SK-N-SH (cell line): ENCODE data around the gene RNF166. TPM values are rescaled to one million over a fixed set of nuclear protein-coding genes. Genes with fewer than 3 reads are reported as not detected.

ENCODE experiments used
- CTCF ChIA-PET: fragments of 300-600, 350-600 bp; formaldehyde crosslinking; extraction: SDS; loops from one replicate; lab custom pipeline; 2021; lab: Yijun Ruan, JAX
- POLR2A ChIA-PET: fragments of 350-600 bp; sonication (Branson Sonifier 250); formaldehyde crosslinking; extraction: SDS; loops from one replicate; lab custom pipeline; 2020; ENCODE audit warnings: antibody characterized with exemption, inconsistent platforms; lab: Yijun Ruan, JAX
- DNase-seq: peaks from one replicate; pipeline ENCODE4 v3.0.0; 2012
- H2AFZ ChIP-seq: fragments of 200-600 bp; sonication (generic); 2 replicates; pipeline ENCODE4 v1.8.1; 2016; ENCODE audit warnings: antibody characterized with exemption, mild to moderate bottlenecking, low read depth
- H3F3A ChIP-seq: fragments of 200-600 bp; sonication (generic); replicated peaks from 2 replicates; pipeline ENCODE3; 2016; ENCODE audit warnings: antibody characterized with exemption, mild to moderate bottlenecking; ENCODE audit not compliant: insufficient read depth
- H3K27ac ChIP-seq, 2 experiments: fragments of 200-500 bp in 1 of 2; fragments of 200-600 bp in 1 of 2; sonication (Bioruptor generic) in 1 of 2; sonication (generic), shearing (Covaris generic) in 1 of 2; 2 replicates each; pipeline versions ENCODE4 v1.5.1 to v1.6.1; 2014 to 2016; ENCODE audit warnings: low read depth in 2 of 2, inconsistent platforms in 1 of 2, low read length in 1 of 2, mild to moderate bottlenecking in 1 of 2, mixed read lengths in 1 of 2
- H3K27me3 ChIP-seq: fragments of 200-600 bp; sonication (generic), shearing (Covaris generic); 2 replicates; pipeline ENCODE4 v1.6.1; 2016; ENCODE audit warnings: mixed run types; ENCODE audit not compliant: insufficient read depth
- H3K36me3 ChIP-seq, 2 experiments: fragments of 200-500 bp in 1 of 2; fragments of 200-600 bp in 1 of 2; sonication (Bioruptor generic) in 1 of 2; sonication (generic) in 1 of 2; replicated peaks in 1 of 2; 2 replicates each; pipeline versions ENCODE3 to v1.5.1; 2014 to 2016; ENCODE audit warnings: low read length in 1 of 2, mild to moderate bottlenecking in 1 of 2; ENCODE audit not compliant: insufficient read depth in 2 of 2, control insufficient read depth in 1 of 2
- H3K4me1 ChIP-seq, 2 experiments: fragments of 200-500 bp in 1 of 2; fragments of 200-600 bp in 1 of 2; sonication (Bioruptor generic) in 1 of 2; sonication (generic), shearing (Covaris generic) in 1 of 2; 2 replicates each; pipeline versions ENCODE4 v1.5.1 to v1.6.1; 2014 to 2016; ENCODE audit warnings: low read depth in 1 of 2, low read length in 1 of 2, mixed run types in 1 of 2; ENCODE audit not compliant: insufficient read depth in 2 of 2, control insufficient read depth in 1 of 2
- H3K4me2 ChIP-seq: fragments of 200-600 bp; sonication (generic), shearing (Covaris generic); 2 replicates; pipeline ENCODE4 v1.6.1; 2017; ENCODE audit warnings: mixed run types
- H3K4me3 ChIP-seq, 2 experiments: fragments of 200-500 bp in 1 of 2; fragments of 200-600 bp in 1 of 2; sonication (Bioruptor generic) in 1 of 2; sonication (generic), shearing (Covaris generic) in 1 of 2; 2 replicates each; pipeline versions ENCODE4 v1.5.1 to v1.8.1; 2014 to 2016; ENCODE audit warnings: low read depth in 2 of 2, inconsistent platforms in 1 of 2, low read length in 1 of 2, mild to moderate bottlenecking in 1 of 2, mixed read lengths in 1 of 2, moderate library complexity in 1 of 2
- H3K79me2 ChIP-seq: fragments of 200-600 bp; sonication (generic); 2 replicates; pipeline ENCODE4 v1.8.1; 2017; ENCODE audit warnings: mild to moderate bottlenecking; ENCODE audit not compliant: insufficient read depth
- H3K9ac ChIP-seq: fragments of 200-600 bp; sonication (generic); 2 replicates; pipeline ENCODE4 v1.6.1; 2017; ENCODE audit warnings: mixed run types
- H3K9me2 ChIP-seq: fragments of 200-600 bp; sonication (generic); 2 replicates; pipeline ENCODE4 v1.6.1; 2017; ENCODE audit warnings: mixed run types
- H3K9me3 ChIP-seq: fragments of 200-600 bp; sonication (generic); 2 replicates; pipeline ENCODE4 v1.6.1; 2017; ENCODE audit warnings: mixed run types, mild to moderate bottlenecking, moderate library complexity
- H4K20me1 ChIP-seq: fragments of 200-600 bp; sonication (generic); 2 replicates; pipeline ENCODE4 v1.6.1; 2017; ENCODE audit warnings: mild to moderate bottlenecking, mixed run types; ENCODE audit not compliant: insufficient read depth
- CHD2 ChIP-seq: fragments of 150-350 bp; IDR thresholded peaks from 2 replicates; pipeline ENCODE4 v1.6.1; 2018; ENCODE audit warnings: low read length; ENCODE audit not compliant: partially characterized antibody
- FOSL2 ChIP-seq: IDR thresholded peaks from 2 replicates; pipeline ENCODE4 v1.4.0; 2012; ENCODE audit warnings: low read depth, mild to moderate bottlenecking, moderate library complexity, borderline replicate concordance
- FOXM1 ChIP-seq: IDR thresholded peaks from 2 replicates; pipeline ENCODE4 v1.4.0; 2012; ENCODE audit warnings: low read depth, mild to moderate bottlenecking
- IRF3 ChIP-seq: fragments of 150-350 bp; IDR thresholded peaks from 2 replicates; pipeline ENCODE4 v1.6.1; 2016; ENCODE audit warnings: mild to moderate bottlenecking, low read depth, low read length
- JUND ChIP-seq: IDR thresholded peaks from 2 replicates; pipeline ENCODE4 v1.4.0; 2012
- MEF2A ChIP-seq: IDR thresholded peaks from 2 replicates; pipeline ENCODE4 v1.4.0; 2012; ENCODE audit warnings: low read depth, borderline replicate concordance
- NRF1 ChIP-seq: IDR thresholded peaks from 2 replicates; pipeline ENCODE4 v1.6.1; 2012; ENCODE audit warnings: low read depth, mild to moderate bottlenecking, low read length
- RAD21 ChIP-seq: IDR thresholded peaks from 2 replicates; pipeline ENCODE4 v1.6.1; 2012; ENCODE audit warnings: mild to moderate bottlenecking, low read length
- REST ChIP-seq: IDR thresholded peaks from 2 replicates; pipeline ENCODE4 v1.6.1; 2012; ENCODE audit warnings: mild to moderate bottlenecking, low read depth, low read length, moderate library complexity
- SIN3A ChIP-seq: IDR thresholded peaks from 2 replicates; pipeline ENCODE4 v1.6.1; 2012; ENCODE audit warnings: low read depth, mild to moderate bottlenecking, low read length, moderate library complexity, borderline replicate concordance
- TAF1 ChIP-seq: IDR thresholded peaks from 2 replicates; pipeline ENCODE4 v1.6.1; 2012; ENCODE audit warnings: low read depth, mild to moderate bottlenecking, low read length, moderate library complexity, borderline replicate concordance
- USF2 ChIP-seq: fragments of 150-350 bp; IDR thresholded peaks from 2 replicates; pipeline ENCODE4 v1.6.1; 2017; ENCODE audit warnings: antibody characterized with exemption, low read length, low read depth, borderline replicate concordance
- ZBTB33 ChIP-seq: IDR thresholded peaks from 2 replicates; pipeline ENCODE4 v1.4.0; 2012; ENCODE audit warnings: low read depth, borderline replicate concordance
- WGBS: methylation state at CpG from one replicate; pipeline ENCODE4 v1.1.6; 2017; ENCODE audit warnings: low lambda C conversion rate; 5-methylcytosine and 5-hydroxymethylcytosine counted together
- polyA plus RNA-seq, 3 experiments: library from polyadenylated mRNA; depleted of rRNA; stranded (reverse); fragments of >200 nt; gene quantifications; 2 replicates each; pipeline ENCODE4 v1.2.3, GENCODE V29; 2012

Gene RNF166
- polyA plus RNA-seq, 1 of the 3 experiments (the other 2 are of a cell fraction) = 17.2 TPM

GRCh38 chr16:88705076-88705684, 1.0 kb downstream of the RNF166 start:
- ChIA-PET POLR2A (no interaction called here), CTCF (interaction anchor here (1.9 kb wide), 1 partner anchor 32 kb away, joined by 7 read pairs; no protein-coding TSS in a partner anchor)
- Histone ChIP-seq H3F3A (peaks cover 8% of the 10 kb centered on the region), H2AFZ (no peak overlapping the region), H3K9me2 (no peaks in the 10 kb centered on the region), H3K4me3 (peak overlapping the region; percentile 94 to 99), H3K79me2 (peaks cover 67% of the 10 kb centered on the region), H3K9ac (peak overlapping the region; percentile 67), H3K27ac (no peak overlapping the region), H3K36me3 (peaks cover 0 to under 1% of the 10 kb centered on the region in 2 experiments), H3K4me1 (peaks cover 13 to 16% of the 10 kb centered on the region in 2 experiments; a peak in 3 of 4 replicates), H3K27me3 (no peaks in the 10 kb centered on the region), H3K9me3 (no peaks in the 10 kb centered on the region), H3K4me2 (peak overlapping the region; percentile 97), H4K20me1 (0 out of 2 replicates have a peak, but pooled peaks cover 6% of the 10 kb centered on the region)
- 71% methylated on average over 3 of the region's 9 CpGs for WGBS
- TF ChIP-seq TAF1 (no peak), JUND (no peak), NRF1 (no peak), CHD2 (no peak), RAD21 (no peak), IRF3 (no peak), REST (no peak), MEF2A (no peak), SIN3A (no peak), FOXM1 (no peak), USF2 (no peak), ZBTB33 (no peak), FOSL2 (no peak)
- no peak for DNase-seq
